Endodermal cell (in vitro differentiated cells): ENCODE results near the gene ZNF667. TPM values are rescaled to one million over a fixed set of nuclear protein-coding genes. Genes with fewer than 3 reads are reported as not detected.

Source experiments
- DNase-seq: peaks from one replicate; pipeline ENCODE4 v3.0.0-alpha.2; 2017
- H3K27ac ChIP-seq: 2 replicates; pipeline ENCODE4 v1.5.1; 2013; ENCODE audit warnings: mild to moderate bottlenecking, low read depth, low read length, moderate library complexity
- H3K27me3 ChIP-seq: 2 replicates; pipeline ENCODE4 v1.6.1; 2013; ENCODE audit warnings: mild to moderate bottlenecking, low read length, moderate library complexity; ENCODE audit not compliant: insufficient read depth, control insufficient read depth, poor library complexity, severe bottlenecking
- H3K36me3 ChIP-seq: 2 replicates; pipeline ENCODE4 v1.7.0; 2013; ENCODE audit warnings: mild to moderate bottlenecking, low read length, moderate library complexity; ENCODE audit not compliant: control insufficient read depth, insufficient read depth
- H3K4me1 ChIP-seq: one replicate; pipeline ENCODE4 v1.7.0; 2013; ENCODE audit warnings: low read length; ENCODE audit not compliant: control insufficient read depth, insufficient read depth
- H3K4me3 ChIP-seq: 2 replicates; pipeline ENCODE4 v1.5.1; 2013; ENCODE audit warnings: mild to moderate bottlenecking, low read length, moderate library complexity
- H3K9ac ChIP-seq: 2 replicates; pipeline ENCODE4 v1.6.1; 2013; ENCODE audit warnings: mild to moderate bottlenecking, low read length, moderate library complexity; ENCODE audit not compliant: poor library complexity, severe bottlenecking; ENCODE audit errors: extremely low read depth
- H3K9me3 ChIP-seq: 2 replicates; pipeline ENCODE4 v1.6.1; 2013; ENCODE audit warnings: mild to moderate bottlenecking, low read length, moderate library complexity; ENCODE audit not compliant: control insufficient read depth
- H3K27ac Mint-ChIP-seq: 2 replicates; pipeline ENCODE4 v1.8.0; 2020; ENCODE audit warnings: mixed read lengths
- H3K27me3 Mint-ChIP-seq: 2 replicates; pipeline ENCODE4 v1.8.0; 2021; ENCODE audit warnings: mild to moderate bottlenecking, mixed read lengths; ENCODE audit not compliant: insufficient read depth
- H3K36me3 Mint-ChIP-seq: 2 replicates; pipeline ENCODE4 v1.8.0; 2020; ENCODE audit warnings: low read depth, mixed read lengths
- H3K4me1 Mint-ChIP-seq: 2 replicates; pipeline ENCODE4 v1.8.0; 2020; ENCODE audit warnings: mixed read lengths
- H3K4me3 Mint-ChIP-seq: 2 replicates; pipeline ENCODE4 v1.8.0; 2020; ENCODE audit warnings: mild to moderate bottlenecking, moderate library complexity, mixed read lengths
- H3K9me3 Mint-ChIP-seq: 2 replicates; pipeline ENCODE4 v1.8.0; 2020; ENCODE audit warnings: mild to moderate bottlenecking, mixed read lengths
- WGBS, 2 experiments: methylation state at CpG; one replicate each; pipeline versions ENCODE4 v1.1.5 to v1.1.7; 2013; ENCODE audit warnings: missing lambda C conversion rate in 2 of 2, mixed read lengths in 1 of 2; ENCODE audit not compliant: insufficient coverage in 1 of 2, insufficient read length in 1 of 2; 5-methylcytosine and 5-hydroxymethylcytosine counted together
- total RNA-seq, 2 donors: library from RNA; stranded (reverse); fragmentation: NEBNext Ultra II Directional in 1 of 2; extraction: Animal tissue kit (Norgen Biotek cat#: 25700) in 1 of 2; gene quantifications; 2 replicates in 1 of 2; 3 replicates in 1 of 2; pipeline ENCODE4 v1.2.1, GENCODE V29; 2021
- TF ChIP-seq, protein P1 (sequence below): fragments of 200-600 bp; sonication (generic); conservative IDR thresholded peaks from 2 replicates; pipeline ENCODE4 v1.5.0; 2021; ENCODE audit warnings: antibody characterized with exemption, mild to moderate bottlenecking

The ZNF667 gene
- total RNA-seq, 2 donors from 2014 or later, result 0.07 to 10.7 TPM

DNA sequence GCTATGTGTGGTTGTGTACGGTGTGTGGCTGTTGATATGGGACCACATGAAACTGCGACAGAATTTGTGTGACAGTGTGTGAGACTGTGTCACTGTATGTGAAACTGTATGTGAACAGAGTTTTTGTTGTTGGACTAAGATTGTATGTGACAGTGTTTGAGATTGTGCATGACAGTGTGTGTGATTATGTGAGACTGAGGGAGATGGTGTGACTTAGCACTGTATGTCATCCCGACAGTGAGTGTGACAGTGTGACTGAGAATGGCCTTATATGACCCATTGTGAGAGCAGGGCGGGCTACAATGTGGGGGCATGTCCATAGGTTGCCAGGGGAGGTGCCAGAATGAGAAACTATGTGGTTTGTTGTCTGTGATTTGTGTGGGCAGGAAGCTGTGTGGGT lies 72.1 kb downstream of the ZNF667 start:
- no peak overlapping the region for H3K9ac ChIP-seq
- H3K27me3 ChIP-seq, result no peaks in the 10 kb centered on the region
- H3K9me3 Mint-ChIP-seq, result peaks cover 84% of the 10 kb centered on the region
- peak overlapping the region; percentile 91 for H3K4me3 ChIP-seq
- H3K27ac ChIP-seq, result no peak overlapping the region
- no peaks in the 10 kb centered on the region for H3K4me1 ChIP-seq
- no peak for DNase-seq
- TF ChIP-seq, protein P1, sequence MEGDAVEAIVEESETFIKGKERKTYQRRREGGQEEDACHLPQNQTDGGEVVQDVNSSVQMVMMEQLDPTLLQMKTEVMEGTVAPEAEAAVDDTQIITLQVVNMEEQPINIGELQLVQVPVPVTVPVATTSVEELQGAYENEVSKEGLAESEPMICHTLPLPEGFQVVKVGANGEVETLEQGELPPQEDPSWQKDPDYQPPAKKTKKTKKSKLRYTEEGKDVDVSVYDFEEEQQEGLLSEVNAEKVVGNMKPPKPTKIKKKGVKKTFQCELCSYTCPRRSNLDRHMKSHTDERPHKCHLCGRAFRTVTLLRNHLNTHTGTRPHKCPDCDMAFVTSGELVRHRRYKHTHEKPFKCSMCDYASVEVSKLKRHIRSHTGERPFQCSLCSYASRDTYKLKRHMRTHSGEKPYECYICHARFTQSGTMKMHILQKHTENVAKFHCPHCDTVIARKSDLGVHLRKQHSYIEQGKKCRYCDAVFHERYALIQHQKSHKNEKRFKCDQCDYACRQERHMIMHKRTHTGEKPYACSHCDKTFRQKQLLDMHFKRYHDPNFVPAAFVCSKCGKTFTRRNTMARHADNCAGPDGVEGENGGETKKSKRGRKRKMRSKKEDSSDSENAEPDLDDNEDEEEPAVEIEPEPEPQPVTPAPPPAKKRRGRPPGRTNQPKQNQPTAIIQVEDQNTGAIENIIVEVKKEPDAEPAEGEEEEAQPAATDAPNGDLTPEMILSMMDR, result no peak
- peak overlapping the region; percentile 80 for H3K4me3 Mint-ChIP-seq
- H3K9me3 ChIP-seq, result peaks cover 84% of the 10 kb centered on the region
- peaks cover 67% of the 10 kb centered on the region for H3K36me3 Mint-ChIP-seq
- H3K36me3 ChIP-seq, result peaks cover 38% of the 10 kb centered on the region
- 91 to 96% methylated on average over 4 of the region's 4 CpGs for WGBS, 2 experiments
- no peaks in the 10 kb centered on the region for H3K27me3 Mint-ChIP-seq
- H3K27ac Mint-ChIP-seq, result no peak overlapping the region
- peaks cover 8% of the 10 kb centered on the region for H3K4me1 Mint-ChIP-seq

GRCh38 chr19:56404705-56405056 lies 72.5 kb downstream of the ZNF667 start:
- Mint-ChIP-seq H3K4me1 (peaks cover 8% of the 10 kb centered on the region), H3K36me3 (peaks cover 67% of the 10 kb centered on the region), H3K27me3 (no peaks in the 10 kb centered on the region), H3K9me3 (peaks cover 84% of the 10 kb centered on the region), H3K27ac (no peak overlapping the region), H3K4me3 (peak overlapping the region; percentile 80)
- no peak for DNase-seq
- Histone ChIP-seq H3K4me3 (peak overlapping the region; percentile 91), H3K36me3 (peaks cover 38% of the 10 kb centered on the region), H3K9me3 (peaks cover 85% of the 10 kb centered on the region), H3K4me1 (no peaks in the 10 kb centered on the region), H3K9ac (peak overlapping the region; percentile 52), H3K27ac (no peak overlapping the region), H3K27me3 (no peaks in the 10 kb centered on the region)
- TF ChIP-seq, protein P1, result no peak
- 84 to 90% methylated on average over 8 to 9 of the region's 9 CpGs for WGBS, 2 experiments

DNA sequence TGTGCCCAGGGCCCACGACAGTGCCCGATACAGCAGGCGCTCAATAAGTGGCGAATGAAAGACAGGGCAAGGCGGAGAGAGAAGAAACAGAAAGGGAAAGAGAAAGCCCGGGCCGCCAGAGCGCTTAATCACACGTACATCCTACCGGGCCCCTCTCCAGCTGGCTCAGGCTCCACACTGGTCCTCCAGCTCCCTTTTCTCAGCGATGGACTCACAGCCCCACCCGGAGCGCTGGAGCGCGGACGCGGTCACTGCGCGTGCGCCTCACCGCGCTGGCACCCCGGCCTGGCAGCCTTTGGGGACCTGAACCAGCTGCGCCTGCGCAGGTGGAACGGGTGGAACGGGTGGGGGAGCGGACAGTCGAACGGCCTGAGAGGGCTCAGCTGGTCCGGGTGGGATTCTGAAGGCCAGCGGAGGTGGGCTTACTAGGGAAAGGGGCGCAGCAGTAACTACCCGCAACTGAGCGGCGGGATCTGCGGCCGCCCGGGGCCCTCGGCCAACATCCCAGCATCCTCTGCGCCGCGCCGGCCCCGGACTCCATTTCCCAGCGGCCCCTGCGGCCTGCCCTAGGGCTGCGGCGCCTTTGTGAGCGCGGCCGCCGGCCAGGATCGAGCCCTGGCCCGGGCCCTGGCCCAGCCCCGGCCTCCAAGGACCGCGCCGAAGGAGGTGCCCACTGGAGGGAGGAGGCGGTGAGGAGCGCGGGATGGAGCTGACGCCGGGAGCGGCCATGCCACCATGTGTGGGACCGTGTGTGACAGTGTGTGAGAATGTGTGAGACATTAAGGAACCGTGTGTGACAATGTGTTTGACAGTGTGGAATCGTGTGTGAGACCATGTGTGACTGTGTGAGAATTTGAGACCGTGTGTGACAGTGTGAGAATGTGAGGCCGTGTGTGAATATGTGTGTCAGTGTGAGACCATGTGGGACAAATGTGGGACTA lies 73.1 kb downstream of the ZNF667 start, which contains the start of gene ZNF583:
ZNF583 (plus strand) TSS at position 569 of the 941 bp plus-strand sequence. CDS start 2,783 bp downstream, outside the sequence.
- Mint-ChIP-seq H3K36me3 (peaks cover 69% of the 10 kb centered on the region), H3K27ac (peak within 1 kb of the TSS; percentile 91), H3K4me3 (peak within 1 kb of the TSS; percentile 80), H3K27me3 (no peaks in the 10 kb centered on the region), H3K9me3 (peaks cover 86% of the 10 kb centered on the region), H3K4me1 (peaks cover 8% of the 10 kb centered on the region)
- Histone ChIP-seq H3K27ac (peak within 1 kb of the TSS; percentile 85), H3K36me3 (peaks cover 38% of the 10 kb centered on the region), H3K9ac (peak within 1 kb of the TSS; percentile 52), H3K9me3 (peaks cover 86% of the 10 kb centered on the region), H3K4me1 (no peaks in the 10 kb centered on the region), H3K4me3 (peak within 1 kb of the TSS; percentile 91), H3K27me3 (no peaks in the 10 kb centered on the region)
- WGBS, 2 experiments, result 2 to 4% methylated on average over 24 to 70 of the region's 70 CpGs
- TF ChIP-seq, protein P1, result no peak
- peak; percentile 94 for DNase-seq
